ENCODE results near the gene TRPM3. TPM values are rescaled to one million over a fixed set of nuclear protein-coding genes. Genes with fewer than 3 reads are reported as not detected.

The TRPM3 gene
- total RNA-seq, 3 donors from 2014 or later (not counting 1 experiment from before 2014, with no cell fraction given): not detected

DNA sequence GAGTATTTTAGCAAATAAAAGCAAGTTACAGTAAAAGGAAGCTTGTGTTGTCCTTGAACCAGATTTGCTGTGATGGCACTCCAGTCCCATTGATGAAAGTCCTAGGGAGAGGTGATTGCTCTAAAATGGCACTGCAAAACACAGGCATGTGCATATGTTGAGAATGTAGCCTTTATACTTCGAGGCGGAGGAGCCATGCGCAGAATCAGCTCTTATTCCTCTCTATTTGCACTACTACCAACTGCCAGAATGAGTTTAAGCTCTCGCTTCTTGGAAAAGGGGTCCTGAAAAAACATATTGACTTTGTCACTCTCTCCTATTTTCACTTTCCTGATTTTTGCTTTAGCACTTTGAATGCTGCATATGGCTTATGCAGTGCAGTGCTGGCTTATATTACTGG, 429.0 kb downstream of the TRPM3 start:
- Histone ChIP-seq H3K9me3 (ENCODE audit: control insufficient read depth, insufficient read depth, low read length) (no peaks in the 10 kb centered on the region), H3K4me3 (ENCODE audit: low read length) (no peak overlapping the region), H3K27ac (ENCODE audit: low read length) (no peak overlapping the region), H3K36me3 (ENCODE audit: control insufficient read depth, insufficient read depth, low read length) (no peaks in the 10 kb centered on the region), H3K27me3 (ENCODE audit: control insufficient read depth, insufficient read depth, low read length) (peaks cover 2% of the 10 kb centered on the region), H3K4me1 (ENCODE audit: control insufficient read depth, insufficient read depth, low read length) (no peaks in the 10 kb centered on the region)
- TF ChIP-seq, protein P1, sequence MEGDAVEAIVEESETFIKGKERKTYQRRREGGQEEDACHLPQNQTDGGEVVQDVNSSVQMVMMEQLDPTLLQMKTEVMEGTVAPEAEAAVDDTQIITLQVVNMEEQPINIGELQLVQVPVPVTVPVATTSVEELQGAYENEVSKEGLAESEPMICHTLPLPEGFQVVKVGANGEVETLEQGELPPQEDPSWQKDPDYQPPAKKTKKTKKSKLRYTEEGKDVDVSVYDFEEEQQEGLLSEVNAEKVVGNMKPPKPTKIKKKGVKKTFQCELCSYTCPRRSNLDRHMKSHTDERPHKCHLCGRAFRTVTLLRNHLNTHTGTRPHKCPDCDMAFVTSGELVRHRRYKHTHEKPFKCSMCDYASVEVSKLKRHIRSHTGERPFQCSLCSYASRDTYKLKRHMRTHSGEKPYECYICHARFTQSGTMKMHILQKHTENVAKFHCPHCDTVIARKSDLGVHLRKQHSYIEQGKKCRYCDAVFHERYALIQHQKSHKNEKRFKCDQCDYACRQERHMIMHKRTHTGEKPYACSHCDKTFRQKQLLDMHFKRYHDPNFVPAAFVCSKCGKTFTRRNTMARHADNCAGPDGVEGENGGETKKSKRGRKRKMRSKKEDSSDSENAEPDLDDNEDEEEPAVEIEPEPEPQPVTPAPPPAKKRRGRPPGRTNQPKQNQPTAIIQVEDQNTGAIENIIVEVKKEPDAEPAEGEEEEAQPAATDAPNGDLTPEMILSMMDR (IDR thresholded peaks at IDR 0.05): no peak
- Mint-ChIP-seq H3K36me3 (no peaks in the 10 kb centered on the region), H3K9me3 (no peaks in the 10 kb centered on the region), H3K27ac (no peak overlapping the region), H3K4me3 (no peak overlapping the region), H3K4me1 (no peaks in the 10 kb centered on the region), H3K27me3 (ENCODE audit: low read depth in 2 of 2) (peaks cover 12 to 13% of the 10 kb centered on the region in 2 donors)
- ATAC-seq (no peak), DNase-seq (no peak)
- WGBS (ENCODE audit: insufficient coverage): 92% methylated on average over 4 of the region's 4 CpGs
- intact Hi-C loops (cut with micrococcal nuclease): no loop called here

DNA sequence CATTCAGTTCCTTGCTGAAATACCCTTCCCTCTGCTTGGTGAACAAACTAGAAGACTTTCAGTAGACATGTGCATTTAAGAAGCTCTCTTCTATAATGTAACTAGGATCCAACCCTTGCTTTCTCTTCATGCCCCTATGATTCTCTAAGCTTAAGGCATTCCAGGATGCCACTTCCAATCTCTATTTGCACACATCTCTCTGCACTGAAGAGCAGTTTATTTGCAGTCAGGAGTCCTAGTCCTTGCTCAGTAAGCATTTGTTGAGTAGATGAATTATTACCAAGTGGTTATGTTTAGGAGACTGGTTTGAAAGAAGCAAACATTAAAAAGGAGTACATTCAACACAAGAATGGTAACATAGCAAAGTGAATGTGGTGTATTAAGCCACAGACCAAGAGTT, 432.7 kb downstream of the TRPM3 start:
- intact Hi-C loops (cut with micrococcal nuclease): no loop called here
- no peak overlapping the region for H3K27ac Mint-ChIP-seq
- no peaks in the 10 kb centered on the region for H3K4me1 Mint-ChIP-seq
- Histone ChIP-seq H3K36me3 (ENCODE audit: control insufficient read depth, insufficient read depth, low read length) (no peaks in the 10 kb centered on the region), H3K4me3 (ENCODE audit: low read length) (no peak overlapping the region), H3K27me3 (ENCODE audit: control insufficient read depth, insufficient read depth, low read length) (peaks cover 2% of the 10 kb centered on the region), H3K9me3 (ENCODE audit: control insufficient read depth, insufficient read depth, low read length) (no peaks in the 10 kb centered on the region), H3K27ac (ENCODE audit: low read length) (no peak overlapping the region), H3K4me1 (ENCODE audit: control insufficient read depth, insufficient read depth, low read length) (no peaks in the 10 kb centered on the region)
- H3K36me3 Mint-ChIP-seq: no peaks in the 10 kb centered on the region
- TF ChIP-seq, protein P1 (IDR thresholded peaks at IDR 0.05): no peak
- no peaks in the 10 kb centered on the region for H3K9me3 Mint-ChIP-seq
- no peak for DNase-seq
- ATAC-seq: no peak
- peaks cover 12 to 13% of the 10 kb centered on the region in 2 donors for H3K27me3 Mint-ChIP-seq (ENCODE audit: low read depth in 2 of 2)
- H3K4me3 Mint-ChIP-seq: no peak overlapping the region

DNA sequence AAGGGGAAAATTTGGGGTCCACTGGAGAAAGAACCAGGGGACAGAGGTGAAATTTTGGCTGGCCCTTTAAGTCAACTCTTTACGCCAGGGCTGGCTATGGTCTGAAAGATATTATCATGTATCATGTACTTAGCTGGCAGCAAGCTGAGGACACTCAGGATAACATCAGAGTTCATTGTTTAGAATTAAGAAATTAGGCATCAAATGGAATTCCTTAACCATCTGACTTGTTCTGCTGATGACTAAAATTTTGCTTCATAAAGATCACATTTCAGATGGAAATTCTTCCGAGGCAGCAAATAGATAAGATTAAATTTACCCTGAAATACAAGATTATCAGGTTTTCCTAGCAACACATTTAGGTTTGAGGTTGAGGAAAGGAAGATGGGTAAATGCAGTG, 437.6 kb downstream of the TRPM3 start:
- peaks cover 5 to 10% of the 10 kb centered on the region in 2 donors for H3K27me3 Mint-ChIP-seq (ENCODE audit: low read depth in 2 of 2)
- ATAC-seq (no peak), DNase-seq (no peak)
- H3K9me3 Mint-ChIP-seq: no peaks in the 10 kb centered on the region
- Histone ChIP-seq H3K36me3 (ENCODE audit: control insufficient read depth, insufficient read depth, low read length) (no peaks in the 10 kb centered on the region), H3K4me3 (ENCODE audit: low read length) (no peak overlapping the region), H3K27me3 (ENCODE audit: control insufficient read depth, insufficient read depth, low read length) (peaks cover 2% of the 10 kb centered on the region), H3K9me3 (ENCODE audit: control insufficient read depth, insufficient read depth, low read length) (no peaks in the 10 kb centered on the region), H3K27ac (ENCODE audit: low read length) (no peak overlapping the region), H3K4me1 (ENCODE audit: control insufficient read depth, insufficient read depth, low read length) (no peaks in the 10 kb centered on the region)
- H3K4me1 Mint-ChIP-seq: no peaks in the 10 kb centered on the region
- H3K4me3 Mint-ChIP-seq: no peak overlapping the region
- no peaks in the 10 kb centered on the region for H3K36me3 Mint-ChIP-seq
- 100% methylated on average over 1 of the region's 2 CpGs for WGBS (ENCODE audit: insufficient coverage)
- TF ChIP-seq, protein P1 (IDR thresholded peaks at IDR 0.05): no peak
- H3K27ac Mint-ChIP-seq: no peak overlapping the region
- intact Hi-C loops (cut with micrococcal nuclease): no loop called here

DNA sequence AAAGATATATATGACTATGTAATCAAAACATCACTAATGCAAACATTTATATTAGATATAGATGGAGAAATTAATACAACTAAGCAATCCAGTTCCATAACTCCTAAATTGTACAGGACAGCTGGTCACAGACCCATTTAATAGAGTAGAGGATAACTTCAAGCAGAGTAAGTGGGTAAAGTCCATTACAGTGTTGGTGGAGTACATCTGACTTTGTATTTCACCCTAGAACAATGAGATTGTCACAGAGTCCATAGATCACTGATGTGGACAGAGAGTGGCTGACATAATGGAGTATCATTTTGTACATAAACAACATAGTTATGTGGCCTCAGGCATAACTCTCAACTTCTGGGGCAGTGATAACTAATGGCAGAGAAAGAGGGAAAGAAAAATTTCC, 439.1 kb downstream of the TRPM3 start:
- no peaks in the 10 kb centered on the region for H3K9me3 ChIP-seq (ENCODE audit: control insufficient read depth, insufficient read depth, low read length)
- TF ChIP-seq, protein P1 (IDR thresholded peaks at IDR 0.05): no peak
- Mint-ChIP-seq H3K27ac (no peak overlapping the region), H3K36me3 (no peaks in the 10 kb centered on the region), H3K4me1 (no peaks in the 10 kb centered on the region), H3K9me3 (no peaks in the 10 kb centered on the region), H3K4me3 (no peak overlapping the region), H3K27me3 (ENCODE audit: low read depth in 2 of 2) (no peaks in the 10 kb centered on the region)
- no peak overlapping the region for H3K27ac ChIP-seq (ENCODE audit: low read length)
- intact Hi-C loops (cut with micrococcal nuclease): no loop called here
- H3K27me3 ChIP-seq (ENCODE audit: control insufficient read depth, insufficient read depth, low read length): no peaks in the 10 kb centered on the region
- no peaks in the 10 kb centered on the region for H3K36me3 ChIP-seq (ENCODE audit: control insufficient read depth, insufficient read depth, low read length)
- no peak for ATAC-seq
- H3K4me3 ChIP-seq (ENCODE audit: low read length): no peak overlapping the region
- DNase-seq: no peak
- H3K4me1 ChIP-seq (ENCODE audit: control insufficient read depth, insufficient read depth, low read length): no peaks in the 10 kb centered on the region
